NK-92 treated with Interleukin-12 subunit alpha and Interleukin-12 subunit beta, amount 100 ng/mL, for 24 hours (cell line): Measurements from ENCODE around the gene AADACL2.

Source experiments
- DNase-seq: peaks from one replicate; lab custom pipeline; 2025; lab: John Stamatoyannopoulos, UW

Gene AADACL2

DNA sequence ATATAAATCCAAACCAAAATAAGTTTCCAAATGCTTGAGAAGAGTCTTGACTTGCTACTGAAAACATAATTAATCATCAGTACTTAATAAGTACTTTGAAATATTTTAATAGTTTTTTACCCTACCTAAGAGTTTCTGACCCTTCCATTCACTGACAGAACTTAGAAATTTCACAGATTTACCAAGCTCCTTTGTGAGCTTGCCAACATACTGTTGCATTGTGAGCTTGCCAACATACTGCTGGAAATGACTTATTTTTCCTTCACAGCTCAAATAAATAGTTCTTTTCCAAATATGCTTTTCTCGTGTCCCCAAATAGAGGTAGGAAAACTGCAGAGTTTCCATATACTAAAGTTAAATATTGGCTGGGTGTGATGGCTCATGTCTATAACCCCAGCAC, 70.5 kb downstream of the AADACL2 start:
- no peak for DNase-seq

DNA sequence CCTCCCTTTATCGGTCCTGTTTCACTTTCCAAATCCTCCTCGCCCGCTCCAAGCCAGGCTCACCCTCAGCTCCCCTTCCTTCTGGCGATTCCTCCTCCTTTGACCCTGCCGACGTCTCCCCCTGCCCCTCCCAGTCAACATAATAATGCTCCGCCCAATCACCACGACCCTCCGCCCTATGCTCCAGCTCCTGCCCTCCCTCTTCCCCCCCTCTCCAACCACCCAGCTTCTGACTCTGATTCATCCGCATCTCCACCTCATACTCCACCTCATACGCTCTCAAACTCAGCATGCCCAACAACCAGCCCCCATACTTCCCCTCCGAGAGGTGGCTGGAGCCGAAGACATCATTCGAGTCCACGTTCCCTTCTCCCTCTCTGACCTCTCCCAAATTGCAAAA, 73.1 kb downstream of the AADACL2 start:
- no peak for DNase-seq
